ENCODE results near the gene SPNS2. TPM values are rescaled to one million over a fixed set of nuclear protein-coding genes. Genes with fewer than 3 reads are reported as not detected.

Gene SPNS2
- total RNA-seq, 1 experiment from 2014 or later, result 1.6 TPM

- Histone ChIP-seq H3K9me2 (ENCODE audit: insufficient read depth) (no peaks in the 10 kb centered on the region), H3K36me3 (ENCODE audit: control insufficient read depth in 1 of 2, insufficient read depth in 2 of 2, low read length in 2 of 2) (peaks cover 30 to 65% of the 10 kb centered on the region in 2 experiments; a peak in 3 of 4 replicates), H3K4me2 (ENCODE audit: low read length) (no peak overlapping the region), H2AFZ (ENCODE audit: low read depth, low read length, poor library complexity, severe bottlenecking) (no peak overlapping the region), H3K27me3 (ENCODE audit: insufficient read depth, low read length) (no peaks in the 10 kb centered on the region), H3K9ac (ENCODE audit: low read length) (no peak overlapping the region), H3K4me1 (ENCODE audit: control insufficient read depth in 1 of 2, insufficient read depth in 2 of 2, low read length in 2 of 2) (no peaks in the 10 kb centered on the region), H3K4me3 (replicated peaks in 1 of 2; ENCODE audit: low read depth in 1 of 2, low read length in 2 of 2) (no peak overlapping the region), H3K27ac (ENCODE audit: low read depth, low read length) (no peak overlapping the region), H4K20me1 (ENCODE audit: insufficient read depth) (no peaks in the 10 kb centered on the region; the same call in 1 of the 2 replicates), H3K79me2 (ENCODE audit: insufficient read depth, low read length) (peaks cover 16% of the 10 kb centered on the region), H3K9me3 (ENCODE audit: control insufficient read depth in 1 of 2, insufficient read depth in 1 of 2, low read depth in 1 of 2, low read length in 2 of 2) (no peaks in the 10 kb centered on the region)
- ATAC-seq, result no peak
- RAD21 ChIA-PET (ENCODE audit: low non-redundant PET in 1 of 2, low total read pairs in 2 of 2, uncharacterized antibody in 2 of 2, unreplicated experiment in 2 of 2), result no interaction called here
- no peak for DNase-seq (ENCODE audit: low read depth, low spot score)
- CTCF ChIA-PET, result no interaction called here
- TF ChIP-seq MAX (IDR thresholded peaks at IDR 0.05) (no peak), EGR1 (IDR thresholded peaks at IDR 0.05; ENCODE audit: low read depth) (no peak), SP1 (IDR thresholded peaks at IDR 0.05; ENCODE audit: low read depth) (no peak), SIN3A (IDR thresholded peaks at IDR 0.05; ENCODE audit: low read depth) (no peak), POLR2A (IDR thresholded peaks at IDR 0.05; ENCODE audit: borderline replicate concordance, extremely low read depth, insufficient read depth, insufficient read length) (no peak), ELF1 (IDR thresholded peaks at IDR 0.05; ENCODE audit: borderline replicate concordance, low read depth) (no peak), TCF7L2 (IDR thresholded peaks at IDR 0.05; ENCODE audit: borderline replicate concordance, extremely low read depth, insufficient read depth, insufficient read length) (no peak), FOSL1 (IDR thresholded peaks at IDR 0.05; ENCODE audit: low read depth) (no peak), CTCF (IDR thresholded peaks at IDR 0.05 in 2 of 3, conservative IDR thresholded peaks at IDR 0.05 in 1 of 3; ENCODE audit: borderline replicate concordance in 1 of 3, insufficient read depth in 1 of 3, low read depth in 2 of 3, low read length in 2 of 3) (no peak), ZBTB33 (IDR thresholded peaks at IDR 0.05; ENCODE audit: extremely low read depth, insufficient replicate concordance, low read length) (no peak), POLR2AphosphoS5 (IDR thresholded peaks at IDR 0.05; ENCODE audit: low read depth, low read length) (no peak), RAD21 (IDR thresholded peaks at IDR 0.05; ENCODE audit: low read depth) (no peak), JUND (IDR thresholded peaks at IDR 0.05) (no peak), EZH2phosphoT487 (IDR thresholded peaks at IDR 0.05; ENCODE audit: borderline replicate concordance) (no peak), REST (IDR thresholded peaks at IDR 0.05; ENCODE audit: low read depth) (no peak)
- POLR2A ChIA-PET, result no interaction called here
- no TSS peak for BruUV-seq (replicated peaks)
- intact Hi-C loops (cut with micrococcal nuclease), result no loop called here
Observed at GRCh38 chr17:4542003-4542725, 43.5 kb downstream of the SPNS2 start.

Measured in HCT116 (cell line).